GM18907 (cell line): ENCODE measurements around the gene ZNF362.

ENCODE experiments used
- ATAC-seq: cut with Tn5 transposase; IDR thresholded peaks from one replicate; pipeline ENCODE4 v1.9.1; 2021; ENCODE audit warnings: mild to moderate bottlenecking, moderate library complexity; ENCODE audit not compliant: unreplicated experiment

Gene ZNF362

GRCh38 chr1:33267468-33268205 lies 11.3 kb downstream of the ZNF362 start:
- ATAC-seq = no peak

GRCh38 chr1:33268457-33268856 lies 12.2 kb downstream of the ZNF362 start:
- ATAC-seq = no peak

GRCh38 chr1:33268927-33269610 lies 12.8 kb downstream of the ZNF362 start:
- ATAC-seq = no peak

GRCh38 chr1:33269621-33270020 lies 13.3 kb downstream of the ZNF362 start:
- no peak for ATAC-seq

GRCh38 chr1:33270379-33270778 lies 14.1 kb downstream of the ZNF362 start:
- ATAC-seq = no peak

- no peak for ATAC-seq
These were observed 14.6 kb downstream of the ZNF362 start for GRCh38 chr1:33270808-33271465.

GRCh38 chr1:33271666-33272505 lies 15.6 kb downstream of the ZNF362 start:
- ATAC-seq = no peak

- no peak for ATAC-seq
These were observed 16.2 kb downstream of the ZNF362 start for GRCh38 chr1:33272509-33272908.

- no peak for ATAC-seq
These were observed 16.6 kb downstream of the ZNF362 start for GRCh38 chr1:33272930-33273329.

- no peak for ATAC-seq
These were observed 17.1 kb downstream of the ZNF362 start for GRCh38 chr1:33273406-33273805.

GRCh38 chr1:33273961-33274371 lies 17.7 kb downstream of the ZNF362 start:
- no peak for ATAC-seq

- ATAC-seq = no peak
These were observed 18.2 kb downstream of the ZNF362 start for GRCh38 chr1:33274446-33274845.

- no peak for ATAC-seq
These were observed 18.9 kb downstream of the ZNF362 start for GRCh38 chr1:33275195-33275594.

- ATAC-seq = no peak
These were observed 19.6 kb downstream of the ZNF362 start for GRCh38 chr1:33275706-33276572.

GRCh38 chr1:33276573-33277298 lies 20.4 kb downstream of the ZNF362 start:
- ATAC-seq = no peak

GRCh38 chr1:33277488-33278084 lies 21.3 kb downstream of the ZNF362 start:
- ATAC-seq = no peak

GRCh38 chr1:33280091-33280661 lies 23.9 kb downstream of the ZNF362 start:
- no peak for ATAC-seq

- no peak for ATAC-seq
These were observed 25.4 kb downstream of the ZNF362 start for GRCh38 chr1:33281554-33282303.
